ENCODE results near the gene OR2AT4. TPM values are rescaled to one million over a fixed set of nuclear protein-coding genes. Genes with fewer than 3 reads are reported as not detected.

Gene OR2AT4
- total and polyA plus RNA-seq, 2 experiments from 2014 or later = 0.07 TPM; not detected in 1

DNA sequence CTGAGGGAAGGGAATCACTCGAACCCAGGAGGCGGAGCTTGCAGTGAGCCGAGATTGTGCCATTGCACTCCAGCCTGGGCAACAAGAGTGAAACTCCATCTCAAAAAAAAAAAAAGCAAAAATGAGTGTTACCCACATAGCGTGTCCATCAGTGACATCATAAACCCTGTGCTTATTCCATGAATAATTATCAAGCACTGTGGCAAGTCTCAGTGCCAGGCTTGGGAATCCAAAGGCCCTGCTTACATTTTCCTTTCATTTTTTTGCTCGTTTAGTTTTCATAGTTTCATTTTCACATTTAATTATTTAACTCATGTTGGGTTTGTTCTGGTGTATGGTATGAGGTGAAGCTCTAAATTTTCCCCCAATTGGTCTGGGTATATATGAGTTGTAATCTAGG is 61.4 kb downstream of the OR2AT4 start:
- Histone ChIP-seq H3K27ac (no peak overlapping the region), H3K4me2 (no peak overlapping the region), H3K36me3 (replicated peaks; ENCODE audit: insufficient read depth, low read depth) (no peaks in the 10 kb centered on the region), H3K9me2 (replicated peaks; ENCODE audit: insufficient read depth) (no peaks in the 10 kb centered on the region), H3K79me2 (no peaks in the 10 kb centered on the region), H2AFZ (no peak overlapping the region), H3K4me1 (ENCODE audit: insufficient read depth) (peaks cover 5% of the 10 kb centered on the region), H4K20me1 (ENCODE audit: insufficient read depth, poor library complexity, severe bottlenecking) (no peaks in the 10 kb centered on the region), H3K27me3 (no peaks in the 10 kb centered on the region), H3K9me3 (ENCODE audit: low read depth) (no peaks in the 10 kb centered on the region), H3K4me3 (no peak overlapping the region)
- WGBS (ENCODE audit: low lambda C conversion rate, missing lambda C conversion rate) = 92% methylated on average over 5 of the region's 5 CpGs
- TF ChIP-seq EZH2phosphoT487 (IDR thresholded peaks at IDR 0.05; ENCODE audit: low read depth, severe bottlenecking, unreplicated experiment) (no peak), EZH2 (IDR thresholded peaks at IDR 0.05; ENCODE audit: borderline replicate concordance) (no peak)
- TF ChIP-seq, protein P1, sequence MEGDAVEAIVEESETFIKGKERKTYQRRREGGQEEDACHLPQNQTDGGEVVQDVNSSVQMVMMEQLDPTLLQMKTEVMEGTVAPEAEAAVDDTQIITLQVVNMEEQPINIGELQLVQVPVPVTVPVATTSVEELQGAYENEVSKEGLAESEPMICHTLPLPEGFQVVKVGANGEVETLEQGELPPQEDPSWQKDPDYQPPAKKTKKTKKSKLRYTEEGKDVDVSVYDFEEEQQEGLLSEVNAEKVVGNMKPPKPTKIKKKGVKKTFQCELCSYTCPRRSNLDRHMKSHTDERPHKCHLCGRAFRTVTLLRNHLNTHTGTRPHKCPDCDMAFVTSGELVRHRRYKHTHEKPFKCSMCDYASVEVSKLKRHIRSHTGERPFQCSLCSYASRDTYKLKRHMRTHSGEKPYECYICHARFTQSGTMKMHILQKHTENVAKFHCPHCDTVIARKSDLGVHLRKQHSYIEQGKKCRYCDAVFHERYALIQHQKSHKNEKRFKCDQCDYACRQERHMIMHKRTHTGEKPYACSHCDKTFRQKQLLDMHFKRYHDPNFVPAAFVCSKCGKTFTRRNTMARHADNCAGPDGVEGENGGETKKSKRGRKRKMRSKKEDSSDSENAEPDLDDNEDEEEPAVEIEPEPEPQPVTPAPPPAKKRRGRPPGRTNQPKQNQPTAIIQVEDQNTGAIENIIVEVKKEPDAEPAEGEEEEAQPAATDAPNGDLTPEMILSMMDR (IDR thresholded peaks at IDR 0.05; ENCODE audit: poor library complexity) = no peak
- no peak for DNase-seq (ENCODE audit: low spot score)

- DNase-seq (ENCODE audit: low spot score) = no peak
- TF ChIP-seq EZH2phosphoT487 (IDR thresholded peaks at IDR 0.05; ENCODE audit: low read depth, severe bottlenecking, unreplicated experiment) = no peak
- TF ChIP-seq, protein P1 (IDR thresholded peaks at IDR 0.05; ENCODE audit: poor library complexity) = no peak
- no peak for TF ChIP-seq EZH2 (IDR thresholded peaks at IDR 0.05; ENCODE audit: borderline replicate concordance)
- no peak overlapping the region for H3K27ac ChIP-seq
- H3K9me3 ChIP-seq (ENCODE audit: low read depth) = no peaks in the 10 kb centered on the region
- H2AFZ ChIP-seq = no peak overlapping the region
- no peaks in the 10 kb centered on the region for H3K36me3 ChIP-seq (replicated peaks; ENCODE audit: insufficient read depth, low read depth)
- H3K79me2 ChIP-seq = no peaks in the 10 kb centered on the region
- no peaks in the 10 kb centered on the region for H4K20me1 ChIP-seq (ENCODE audit: insufficient read depth, poor library complexity, severe bottlenecking)
- WGBS (ENCODE audit: low lambda C conversion rate, missing lambda C conversion rate) = 92% methylated on average over 3 of the region's 3 CpGs
- no peak overlapping the region for H3K4me2 ChIP-seq
- no peak overlapping the region for H3K4me3 ChIP-seq
- no peaks in the 10 kb centered on the region for H3K27me3 ChIP-seq
- no peaks in the 10 kb centered on the region for H3K9me2 ChIP-seq (replicated peaks; ENCODE audit: insufficient read depth)
- H3K4me1 ChIP-seq (ENCODE audit: insufficient read depth) = peaks cover 5% of the 10 kb centered on the region
Measured at GRCh38 chr11:75033916-75034315, 62.8 kb downstream of the OR2AT4 start.

- no peaks in the 10 kb centered on the region for H3K79me2 ChIP-seq
- DNase-seq (ENCODE audit: low spot score) = no peak
- peaks cover 5% of the 10 kb centered on the region for H3K4me1 ChIP-seq (ENCODE audit: insufficient read depth)
- no peak overlapping the region for H3K27ac ChIP-seq
- WGBS (ENCODE audit: low lambda C conversion rate, missing lambda C conversion rate) = 90% methylated on average over 3 of the region's 3 CpGs
- H3K4me3 ChIP-seq = no peak overlapping the region
- no peaks in the 10 kb centered on the region for H4K20me1 ChIP-seq (ENCODE audit: insufficient read depth, poor library complexity, severe bottlenecking)
- H3K27me3 ChIP-seq = no peaks in the 10 kb centered on the region
- H3K4me2 ChIP-seq = no peak overlapping the region
- H3K36me3 ChIP-seq (replicated peaks; ENCODE audit: insufficient read depth, low read depth) = no peaks in the 10 kb centered on the region
- no peak overlapping the region for H2AFZ ChIP-seq
- no peaks in the 10 kb centered on the region for H3K9me3 ChIP-seq (ENCODE audit: low read depth)
- TF ChIP-seq EZH2phosphoT487 (IDR thresholded peaks at IDR 0.05; ENCODE audit: low read depth, severe bottlenecking, unreplicated experiment) (no peak), EZH2 (IDR thresholded peaks at IDR 0.05; ENCODE audit: borderline replicate concordance) (no peak)
- TF ChIP-seq, protein P1 (IDR thresholded peaks at IDR 0.05; ENCODE audit: poor library complexity) = no peak
- no peaks in the 10 kb centered on the region for H3K9me2 ChIP-seq (replicated peaks; ENCODE audit: insufficient read depth)
Measured at GRCh38 chr11:75032550-75032935, 64.1 kb downstream of the OR2AT4 start.
